GM21528 (cell line): ENCODE results near the gene AHI1.

Experiments used
- ATAC-seq: cut with Tn5 transposase; IDR thresholded peaks from one replicate; pipeline ENCODE4 v1.9.1; 2021; ENCODE audit warnings: mild to moderate bottlenecking, moderate library complexity; ENCODE audit not compliant: unreplicated experiment, low FRiP score

The AHI1 gene

GRCh38 chr6:135274561-135275293 lies 222.8 kb downstream of the AHI1 start:
- ATAC-seq = no peak

- ATAC-seq = no peak
Observed at GRCh38 chr6:135271626-135272025, 225.9 kb downstream of the AHI1 start.

- ATAC-seq = no peak
Observed at GRCh38 chr6:135270676-135271536, 226.6 kb downstream of the AHI1 start.

- ATAC-seq = no peak
Observed at GRCh38 chr6:135269481-135269891, 228.1 kb downstream of the AHI1 start.

- ATAC-seq = no peak
Observed at GRCh38 chr6:135268740-135269139, 228.8 kb downstream of the AHI1 start.

- no peak for ATAC-seq
Observed at GRCh38 chr6:135268263-135268662, 229.3 kb downstream of the AHI1 start.

GRCh38 chr6:135267085-135267484 lies 230.5 kb downstream of the AHI1 start:
- no peak for ATAC-seq

- ATAC-seq = no peak
Observed at GRCh38 chr6:135266675-135267074, 230.9 kb downstream of the AHI1 start.

GRCh38 chr6:135265278-135265677 lies 232.3 kb downstream of the AHI1 start:
- no peak for ATAC-seq

- no peak for ATAC-seq
Observed at GRCh38 chr6:135261872-135262725, 235.4 kb downstream of the AHI1 start.

- no peak for ATAC-seq
Observed at GRCh38 chr6:135260612-135261011, 236.9 kb downstream of the AHI1 start.

- ATAC-seq = no peak
Observed at GRCh38 chr6:135258970-135259369, 238.6 kb downstream of the AHI1 start.

GRCh38 chr6:135257631-135258405 lies 239.7 kb downstream of the AHI1 start:
- ATAC-seq = no peak

GRCh38 chr6:135256866-135257265 lies 240.7 kb downstream of the AHI1 start:
- no peak for ATAC-seq

- no peak for ATAC-seq
Observed at GRCh38 chr6:135254471-135254870, 243.1 kb downstream of the AHI1 start.

GRCh38 chr6:135251498-135252441 lies 245.8 kb downstream of the AHI1 start:
- ATAC-seq = no peak

- ATAC-seq = no peak
Observed at GRCh38 chr6:135250751-135251497, 246.6 kb downstream of the AHI1 start.

- ATAC-seq = no peak
Observed at GRCh38 chr6:135250234-135250633, 247.3 kb downstream of the AHI1 start.
